Endothelial cell of umbilical vein (primary cell): ENCODE measurements around the gene ZBED5. TPM values are rescaled to one million over a fixed set of nuclear protein-coding genes. Genes with fewer than 3 reads are reported as not detected.

ENCODE experiments used
- BruUV-seq: library from RNA; stranded (reverse); fragments of 400-500 nt; replicated peaks from 2 replicates; lab custom pipeline; 2021; lab: Mats Ljungman, UMichigan
- CTCF ChIA-PET: fragments of 300-600, 350-600 bp; sonication (Branson Sonifier 250); formaldehyde crosslinking; loops from one replicate; lab custom pipeline; 2021; ENCODE audit warnings: antibody characterized with exemption, inconsistent platforms; lab: Charles Lee
- POLR2A ChIA-PET: fragments of 300-600, 350-600 bp; sonication (Branson Sonifier 250); formaldehyde crosslinking; loops from one replicate; lab custom pipeline; 2021; ENCODE audit warnings: antibody characterized with exemption, inconsistent platforms; lab: Charles Lee
- DNase-seq: peaks from one replicate; pipeline ENCODE4 v3.0.0-alpha.2; 2011; ENCODE audit warnings: low read depth, low spot score
- FAIRE-seq: peaks from 2 replicates; lab custom pipeline; 2011; peaks lifted over from hg19 to GRCh38; lab: Jason Lieb, UNC
- H2AFZ ChIP-seq: 2 replicates; pipeline ENCODE4 v1.6.0; 2012; ENCODE audit warnings: low read depth, low read length, control low read depth, inconsistent platforms
- H3K27ac ChIP-seq: 2 replicates; pipeline ENCODE4 v1.5.1; 2011; ENCODE audit warnings: low read depth, mild to moderate bottlenecking, control low read depth, low read length, moderate library complexity; ENCODE audit not compliant: insufficient read depth
- H3K27me3 ChIP-seq, 2 experiments: 2 replicates each; pipeline versions ENCODE4 v1.6.0 to v1.6.1; 2011; ENCODE audit warnings: low read length in 2 of 2, mixed read lengths in 1 of 2; ENCODE audit not compliant: control insufficient read depth in 2 of 2, insufficient read depth in 2 of 2
- H3K36me3 ChIP-seq, 2 experiments: 2 replicates in 1 of 2; 3 replicates in 1 of 2; pipeline ENCODE4 v1.5.1; 2011; ENCODE audit warnings: low read length in 2 of 2, mild to moderate bottlenecking in 1 of 2, moderate library complexity in 1 of 2; ENCODE audit not compliant: control insufficient read depth in 2 of 2, insufficient read depth in 2 of 2; ENCODE audit errors: extremely low read depth in 1 of 2
- H3K4me1 ChIP-seq: 3 replicates; pipeline ENCODE4 v1.5.1; 2011; ENCODE audit warnings: mild to moderate bottlenecking, low read length; ENCODE audit not compliant: control insufficient read depth, insufficient read depth; ENCODE audit errors: extremely low read depth
- H3K4me2 ChIP-seq: 2 replicates; pipeline ENCODE4 v1.6.1; 2011; ENCODE audit warnings: low read length, control low read depth, mixed read lengths; ENCODE audit not compliant: insufficient read depth
- H3K4me3 ChIP-seq, 3 experiments: fragments of 200-600 bp in 1 of 3; sonication (generic), shearing (Covaris generic) in 1 of 3; replicated peaks in 1 of 3; 2 replicates each; pipeline ENCODE4 v1.5.1; 2011 to 2016; ENCODE audit warnings: control low read depth in 3 of 3, low read length in 3 of 3, mild to moderate bottlenecking in 2 of 3, inconsistent platforms in 1 of 3, low read depth in 1 of 3, moderate library complexity in 1 of 3; ENCODE audit not compliant: insufficient read depth in 1 of 3
- H3K79me2 ChIP-seq: 2 replicates; pipeline ENCODE4 v1.6.0; 2012; ENCODE audit warnings: low read length, inconsistent platforms; ENCODE audit not compliant: control insufficient read depth, insufficient read depth
- H3K9ac ChIP-seq: replicated peaks from 2 replicates; pipeline ENCODE3; 2011; ENCODE audit warnings: low read length, control low read depth; ENCODE audit not compliant: insufficient read depth; ENCODE audit errors: extremely low read depth
- H3K9me1 ChIP-seq: replicated peaks from 3 replicates; pipeline ENCODE4 v1.6.0; 2011; ENCODE audit warnings: mild to moderate bottlenecking, low read length; ENCODE audit not compliant: control insufficient read depth, insufficient read depth; ENCODE audit errors: extremely low read depth
- H3K9me3 ChIP-seq: replicated peaks from 2 replicates; pipeline ENCODE4 v1.5.1; 2012; ENCODE audit warnings: low read length, inconsistent platforms; ENCODE audit not compliant: control insufficient read depth, insufficient read depth
- H4K20me1 ChIP-seq: replicated peaks from 2 replicates; pipeline ENCODE3; 2011; ENCODE audit warnings: mild to moderate bottlenecking, low read length; ENCODE audit not compliant: control insufficient read depth, insufficient read depth; ENCODE audit errors: extremely low read depth
- EZH2 ChIP-seq: IDR thresholded peaks from 2 replicates; pipeline ENCODE4 v1.6.1; 2012; ENCODE audit warnings: borderline replicate concordance, low read depth, mild to moderate bottlenecking, moderate library complexity, low read length, inconsistent platforms; ENCODE audit not compliant: severe bottlenecking
- FOS ChIP-seq: IDR thresholded peaks from 2 replicates; pipeline ENCODE4 v1.6.1; 2011; ENCODE audit warnings: mild to moderate bottlenecking, low read length, moderate library complexity, borderline replicate concordance; ENCODE audit not compliant: insufficient read depth
- GATA2 ChIP-seq: IDR thresholded peaks from 2 replicates; pipeline ENCODE4 v1.7.0; 2011; ENCODE audit warnings: low read depth, mild to moderate bottlenecking, moderate library complexity, mixed read lengths, low read length; ENCODE audit not compliant: insufficient read length, insufficient read depth
- JUN ChIP-seq: IDR thresholded peaks from 2 replicates; pipeline ENCODE4 v1.6.1; 2011; ENCODE audit warnings: borderline replicate concordance, low read depth; ENCODE audit not compliant: insufficient read length, insufficient read depth
- MYC ChIP-seq: IDR thresholded peaks from one replicate; pipeline ENCODE4 v1.6.1; 2011; ENCODE audit warnings: mild to moderate bottlenecking, low read depth, low read length
- POLR2A ChIP-seq: IDR thresholded peaks from 2 replicates; pipeline ENCODE4 v1.6.1; 2012; ENCODE audit warnings: low read depth, mild to moderate bottlenecking, control low read depth, low read length
- POLR2AphosphoS5 ChIP-seq: IDR thresholded peaks from 2 replicates; pipeline ENCODE4 v1.6.1; 2012; ENCODE audit warnings: low read depth, mild to moderate bottlenecking, control low read depth, low read length, moderate library complexity; ENCODE audit not compliant: insufficient read depth
- dilution Hi-C: fragments of 300-500 bp; cut with MboI; formaldehyde crosslinking; loops from one replicate; pipeline ENCODE4 v1.15.0; 2019; ENCODE audit warnings: low sequenced_read_pairs; ENCODE audit not compliant: extremely low pct_ligation_motif_present
- intact Hi-C: fragments of 100-400 bp; cut with micrococcal nuclease; formaldehyde crosslinking; loops from one replicate; pipeline ENCODE4 v1.10.0; 2022
- polyA plus RNA-seq, 4 experiments: library from polyadenylated mRNA; depleted of rRNA in 3 of 4; stranded (reverse) in 3 of 4; unstranded in 1 of 4; fragments of >200 nt; gene quantifications; 2 replicates each; pipeline versions ENCODE4 v1.2.1 to v1.2.3, GENCODE V29; 2011 to 2012; ENCODE audit warnings: missing spikeins in 1 of 4
- total RNA-seq: library from RNA; stranded (reverse); gene quantifications from 2 replicates; pipeline ENCODE4 v1.2.3, GENCODE V29; 2021
- TF ChIP-seq, protein P1 (sequence below): IDR thresholded peaks from 2 replicates; pipeline ENCODE4 v1.6.1; 2011; ENCODE audit not compliant: insufficient read depth, insufficient read length
- TF ChIP-seq, protein P2 (sequence below), 2 donors: IDR thresholded peaks; 1 replicate in 1 of 2; 2 replicates in 1 of 2; pipeline ENCODE4 v1.5.1; 2011; ENCODE audit warnings: low read length in 2 of 2, mild to moderate bottlenecking in 2 of 2, moderate library complexity in 2 of 2, control low read depth in 1 of 2, inconsistent platforms in 1 of 2, low read depth in 1 of 2; ENCODE audit not compliant: insufficient read depth in 1 of 2; ENCODE audit errors: extremely low read depth in 1 of 2

The ZBED5 gene
- total and polyA plus RNA-seq, 2 donors (not counting 3 experiments of a cell fraction or from before 2014, with no cell fraction given) = 41.2 to 59.4 TPM

DNA sequence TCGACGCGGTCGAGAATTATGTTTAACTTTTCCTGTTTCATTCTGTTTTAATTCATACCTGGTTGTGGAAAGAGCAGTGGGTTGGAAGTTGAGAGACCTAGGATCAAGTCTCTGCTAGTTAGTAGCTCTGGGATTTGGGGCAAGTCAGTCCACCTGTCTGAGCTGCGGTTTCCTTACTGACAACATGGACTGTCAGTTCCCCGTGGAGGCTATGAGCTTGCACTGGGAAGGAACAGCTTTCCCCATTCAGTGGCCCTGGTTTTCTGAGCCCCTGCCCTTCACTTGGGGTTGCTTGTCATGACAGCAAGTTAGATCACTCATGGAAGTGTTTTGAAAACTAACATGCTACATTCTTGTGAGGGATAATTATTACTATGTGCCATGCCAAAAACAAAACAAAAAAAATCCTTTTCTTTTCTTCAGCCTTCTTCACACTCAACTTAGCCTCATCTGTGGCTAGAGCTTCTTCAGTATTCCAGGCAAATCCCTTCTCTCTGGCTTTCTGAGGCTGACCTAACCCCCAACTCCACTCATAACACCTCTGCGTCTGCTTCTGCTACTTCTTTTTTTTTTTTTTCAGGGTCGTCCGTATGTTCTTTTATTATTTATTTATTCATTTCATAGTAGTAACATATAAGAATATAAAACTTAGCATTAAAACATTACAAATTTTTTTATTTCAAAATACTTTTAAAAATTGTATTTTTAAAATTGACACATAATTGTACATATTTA, 43.0 kb upstream of the ZBED5 start:
- ChIA-PET CTCF (interaction anchor here (0.9 to 3.2 kb wide), 8 partner anchors 10 to 127 kb away, joined by 3 to 23 read pairs (median 6); partner anchors contain the start of genes EIF4G2 and ZBED5), POLR2A (interaction anchor here (1.1 to 2.9 kb wide), 4 partner anchors 29 to 92 kb away, joined by 3 to 39 read pairs (median 6); partner anchors contain the start of gene EIF4G2)
- H3K4me1 ChIP-seq = peaks cover 25% of the 10 kb centered on the region
- H3K79me2 ChIP-seq = no peaks in the 10 kb centered on the region
- peak overlapping the region; percentile 93 for H3K9ac ChIP-seq
- no peak for FAIRE-seq
- H3K9me1 ChIP-seq = no peaks in the 10 kb centered on the region
- H4K20me1 ChIP-seq = no peaks in the 10 kb centered on the region
- dilution Hi-C loops = no loop called here
- H3K36me3 ChIP-seq = no peaks in the 10 kb centered on the region
- no peak for TF ChIP-seq POLR2AphosphoS5
- no peak for TF ChIP-seq JUN
- TF ChIP-seq, protein P1, sequence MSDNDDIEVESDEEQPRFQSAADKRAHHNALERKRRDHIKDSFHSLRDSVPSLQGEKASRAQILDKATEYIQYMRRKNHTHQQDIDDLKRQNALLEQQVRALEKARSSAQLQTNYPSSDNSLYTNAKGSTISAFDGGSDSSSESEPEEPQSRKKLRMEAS = no peak
- no peak for TF ChIP-seq POLR2A
- no peak for TF ChIP-seq MYC
- TF ChIP-seq EZH2 = no peak
- TF ChIP-seq GATA2 = no peak
- TF ChIP-seq FOS = no peak
- TF ChIP-seq, protein P2, sequence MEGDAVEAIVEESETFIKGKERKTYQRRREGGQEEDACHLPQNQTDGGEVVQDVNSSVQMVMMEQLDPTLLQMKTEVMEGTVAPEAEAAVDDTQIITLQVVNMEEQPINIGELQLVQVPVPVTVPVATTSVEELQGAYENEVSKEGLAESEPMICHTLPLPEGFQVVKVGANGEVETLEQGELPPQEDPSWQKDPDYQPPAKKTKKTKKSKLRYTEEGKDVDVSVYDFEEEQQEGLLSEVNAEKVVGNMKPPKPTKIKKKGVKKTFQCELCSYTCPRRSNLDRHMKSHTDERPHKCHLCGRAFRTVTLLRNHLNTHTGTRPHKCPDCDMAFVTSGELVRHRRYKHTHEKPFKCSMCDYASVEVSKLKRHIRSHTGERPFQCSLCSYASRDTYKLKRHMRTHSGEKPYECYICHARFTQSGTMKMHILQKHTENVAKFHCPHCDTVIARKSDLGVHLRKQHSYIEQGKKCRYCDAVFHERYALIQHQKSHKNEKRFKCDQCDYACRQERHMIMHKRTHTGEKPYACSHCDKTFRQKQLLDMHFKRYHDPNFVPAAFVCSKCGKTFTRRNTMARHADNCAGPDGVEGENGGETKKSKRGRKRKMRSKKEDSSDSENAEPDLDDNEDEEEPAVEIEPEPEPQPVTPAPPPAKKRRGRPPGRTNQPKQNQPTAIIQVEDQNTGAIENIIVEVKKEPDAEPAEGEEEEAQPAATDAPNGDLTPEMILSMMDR (IDR thresholded peaks at IDR 0.05; ENCODE audit: extremely low read depth in 1 of 2, insufficient read depth in 1 of 2, low read depth in 1 of 2, low read length in 2 of 2) = no peak
- no peak overlapping the region for H3K4me3 ChIP-seq
- no peaks in the 10 kb centered on the region for H3K9me3 ChIP-seq
- no peaks in the 10 kb centered on the region for H3K27me3 ChIP-seq
- BruUV-seq = no TSS peak
- DNase-seq = no peak
- intact Hi-C loops = loop anchor here (1.0 kb wide), 4 partner anchors 11 to 93 kb away; partner anchors contain the start of genes EIF4G2 and ZBED5
- H3K4me2 ChIP-seq = peak overlapping the region; percentile 54
- peak overlapping the region; percentile 41 for H2AFZ ChIP-seq
- peak overlapping the region; percentile 95 for H3K27ac ChIP-seq
